Kidney (tissue), 14 donors: ENCODE measurements around the gene RIMBP2. TPM values are rescaled to one million over a fixed set of nuclear protein-coding genes. Genes with fewer than 3 reads are reported as not detected.

Experiments
- DNase-seq, 5 donors: peaks; one replicate each; pipeline ENCODE4 v3.0.0-alpha.2; 2013 to 2020
- FAIRE-seq: peaks from 2 replicates; lab custom pipeline; 2012; peaks lifted over from hg19 to GRCh38; lab: Jason Lieb, UNC
- H3K27ac ChIP-seq, 2 donors: one replicate each; pipeline ENCODE4 v1.7.0; 2013; ENCODE audit warnings: low read depth in 2 of 2, low read length in 2 of 2, inconsistent platforms in 1 of 2
- H3K27me3 ChIP-seq: one replicate; pipeline ENCODE4 v1.7.1; 2013; ENCODE audit warnings: low read length, inconsistent platforms; ENCODE audit not compliant: control insufficient read depth, insufficient read depth
- H3K36me3 ChIP-seq, 3 donors: one replicate each; pipeline versions ENCODE4 v1.7.0 to v1.7.1; 2013; ENCODE audit warnings: low read length in 3 of 3, control low read depth in 1 of 3, inconsistent platforms in 1 of 3; ENCODE audit not compliant: insufficient read depth in 3 of 3, control insufficient read depth in 2 of 3
- H3K4me1 ChIP-seq, 3 donors: one replicate each; pipeline versions ENCODE4 v1.7.0 to v1.7.1; 2013; ENCODE audit warnings: low read length in 3 of 3, inconsistent platforms in 1 of 3, low read depth in 1 of 3; ENCODE audit not compliant: control insufficient read depth in 2 of 3, insufficient read depth in 2 of 3
- H3K4me3 ChIP-seq, 3 donors: one replicate each; pipeline versions ENCODE4 v1.7.0 to v1.8.1; 2013; ENCODE audit warnings: low read length in 3 of 3, control low read depth in 1 of 3, inconsistent platforms in 1 of 3
- H3K9ac ChIP-seq, 3 donors: one replicate each; pipeline versions ENCODE4 v1.7.0 to v1.7.1; 2013; ENCODE audit warnings: low read length in 3 of 3, control low read depth in 1 of 3, inconsistent platforms in 1 of 3
- H3K9me3 ChIP-seq, 3 donors: one replicate each; pipeline versions ENCODE4 v1.7.0 to v1.7.1; 2013; ENCODE audit warnings: low read length in 3 of 3, control low read depth in 1 of 3, inconsistent platforms in 1 of 3; ENCODE audit not compliant: control insufficient read depth in 2 of 3, insufficient read depth in 1 of 3
- CTCF ChIP-seq: IDR thresholded peaks from 3 replicates; pipeline ENCODE4 v1.5.1; 2012; ENCODE audit warnings: mild to moderate bottlenecking, moderate library complexity, borderline replicate concordance; ENCODE audit not compliant: insufficient read depth; ENCODE audit errors: extremely low read depth
- intact Hi-C: fragments of 100-400 bp; cut with DNase I; formaldehyde crosslinking; loops from one replicate; pipeline ENCODE4 v1.11.1; 2022
- polyA plus RNA-seq: library from polyadenylated mRNA; stranded (reverse); fragments of 350-450 nt; fragmentation: Illumina TruSeq; extraction: RNeasy Lipid Tissue Mini Kit (QIAGEN cat#74804); gene quantifications from one replicate; pipeline ENCODE4 v1.2.3, GENCODE V29; 2014; ENCODE audit warnings: low read depth, low replicate concordance; ENCODE audit not compliant: insufficient read depth
- total RNA-seq: library from RNA; stranded (reverse); fragmentation: NEBNext Ultra II Directional; extraction: Animal tissue kit (Norgen Biotek cat#: 25700); gene quantifications from one replicate; pipeline ENCODE4 v1.2.1, GENCODE V29; 2021
- donor health status: control.
- donor health status: control.
- donor health status: control.
- donor health status: control.
- donor health status: control.
- donor health status: DM: yes; HTN: yes; CAD: no.
- donor health status: Normal renal cell carcinoma (clear cell type).

RIMBP2 gene
- total and polyA plus RNA-seq, 2 donors from 2014 or later = 2.8 to 51.7 TPM

DNA sequence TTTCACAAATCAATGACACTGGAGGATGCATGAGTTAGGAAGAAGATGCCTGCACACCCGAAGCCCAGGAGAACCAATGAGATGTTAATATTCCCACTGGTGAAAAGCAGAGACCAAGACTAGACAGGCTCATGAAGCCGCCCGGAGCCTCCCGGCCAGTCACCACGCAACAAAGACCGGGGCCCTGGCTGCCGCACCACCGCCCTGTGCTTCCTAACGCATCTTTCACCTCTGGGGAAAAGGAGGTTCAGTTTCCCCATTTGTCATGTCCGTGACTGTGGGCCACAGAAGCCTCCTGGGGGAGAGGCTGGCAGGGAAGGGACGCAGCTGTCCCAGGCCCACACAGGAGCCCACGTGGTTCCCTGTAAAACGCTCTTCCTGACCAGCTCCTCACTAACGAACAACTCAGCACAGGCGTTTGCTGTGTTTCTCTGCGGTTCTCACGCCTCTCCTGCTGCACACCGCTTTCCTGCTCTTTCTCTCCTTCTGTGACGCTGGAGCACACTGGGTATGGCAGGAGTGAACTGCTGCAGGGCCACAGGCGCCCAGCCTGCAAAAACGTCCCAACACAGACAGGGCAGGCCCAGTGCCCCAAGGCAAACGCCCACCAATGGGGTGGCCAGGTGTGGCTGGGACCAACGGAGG is 10.8 kb downstream of the RIMBP2 start:
- peak in 1 of 5 donors; percentile 29 for DNase-seq
- no peak for TF ChIP-seq CTCF
- intact Hi-C loops = no loop called here
- Histone ChIP-seq H3K4me3 (no peak overlapping the region), H3K27ac (no peak overlapping the region), H3K4me1 (no peaks in the 10 kb centered on the region), H3K27me3 (no peaks in the 10 kb centered on the region), H3K9me3 (no peaks in the 10 kb centered on the region), H3K36me3 (no peaks in the 10 kb centered on the region), H3K9ac (no peak overlapping the region)
- FAIRE-seq = no peak

DNA sequence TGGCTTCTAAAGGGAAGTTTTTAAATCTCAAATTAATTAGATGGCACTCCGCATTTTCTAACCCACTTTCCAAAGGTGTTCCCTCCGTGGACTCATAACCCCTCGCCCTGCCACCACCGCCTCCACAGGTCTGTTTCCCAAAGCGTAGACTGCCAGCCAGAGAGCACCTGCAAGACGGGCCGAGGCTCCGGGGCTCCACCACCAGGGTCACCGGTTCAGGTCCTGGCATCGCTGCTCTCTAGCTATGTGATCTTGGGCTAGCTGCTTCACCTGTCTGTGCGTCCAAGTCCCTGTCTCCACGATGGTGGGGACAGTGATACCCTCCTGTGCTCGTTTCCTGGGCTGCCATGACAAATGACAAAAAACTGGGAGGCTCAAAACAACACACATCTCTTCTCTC is 11.5 kb downstream of the RIMBP2 start:
- intact Hi-C loops = no loop called here
- H3K27me3 ChIP-seq = no peaks in the 10 kb centered on the region
- no peak overlapping the region for H3K4me3 ChIP-seq
- no peak overlapping the region for H3K9ac ChIP-seq
- no peak overlapping the region for H3K27ac ChIP-seq
- peak in 2 of 5 donors; percentile 31 to 42 for DNase-seq
- no peaks in the 10 kb centered on the region for H3K4me1 ChIP-seq
- H3K36me3 ChIP-seq = no peaks in the 10 kb centered on the region
- FAIRE-seq = no peak
- H3K9me3 ChIP-seq = no peaks in the 10 kb centered on the region
- no peak for TF ChIP-seq CTCF

GRCh38 chr12:130703733-130704375 is 12.2 kb downstream of the RIMBP2 start:
- no peak overlapping the region for H3K4me3 ChIP-seq
- FAIRE-seq = no peak
- H3K9ac ChIP-seq = no peak overlapping the region
- H3K4me1 ChIP-seq = no peaks in the 10 kb centered on the region
- H3K27me3 ChIP-seq = no peaks in the 10 kb centered on the region
- no peak overlapping the region for H3K27ac ChIP-seq
- TF ChIP-seq CTCF = no peak
- intact Hi-C loops = no loop called here
- no peaks in the 10 kb centered on the region for H3K36me3 ChIP-seq
- peak in 1 of 5 donors; percentile 20 for DNase-seq
- no peaks in the 10 kb centered on the region for H3K9me3 ChIP-seq
